Measurements from ENCODE around the gene NSF.
"Not testable (repeated sequence)": the region's sequence is repeated elsewhere in the genome, so short reads cannot be mapped to it uniquely, and the experiment has no call there.

- TF ChIP-seq CTCF (IDR thresholded peaks at IDR 0.05); ZFX (IDR thresholded peaks at IDR 0.05; ENCODE audit: borderline replicate concordance): not testable (repeated sequence)
Observed at GRCh38 chr17:46677819-46678218, 87.3 kb downstream of the NSF start.
